ENCODE measurements around the gene TRAPPC3L. TPM values are rescaled to one million over a fixed set of nuclear protein-coding genes. Genes with fewer than 3 reads are reported as not detected.

The TRAPPC3L gene
- total and polyA plus RNA-seq, 2 of the 8 experiments (the other 6 are each of a cell fraction or from before 2014, with no cell fraction given): not detected

- 91% methylated on average over 1 of the region's 1 CpG; no CpG with 5 or more reads in 1 of the 2 experiments for WGBS, 2 experiments (ENCODE audit: extremely low coverage in 1 of 2, insufficient coverage in 1 of 2, insufficient read length in 1 of 2, insufficient replicate concordance in 2 of 2, low coverage in 1 of 2, low lambda C conversion rate in 2 of 2, missing lambda C conversion rate in 1 of 2)
- no peak overlapping the region for H4K91ac ChIP-seq (replicated peaks; ENCODE audit: insufficient read length, low read length)
- FAIRE-seq (no peak), DNase-seq (ENCODE audit: low read depth in 1 of 2, low spot score in 2 of 2) (no peak)
- H3K79me1 ChIP-seq (ENCODE audit: low read depth, low read length): no peaks in the 10 kb centered on the region; the same call in 1 of the 2 replicates
- no peak overlapping the region for H2BK120ac ChIP-seq (replicated peaks; ENCODE audit: low read depth, low read length)
- H3K4me3 ChIP-seq (ENCODE audit: extremely low read depth in 1 of 4, insufficient read depth in 2 of 4, low read depth in 3 of 4, low read length in 4 of 4): no peak overlapping the region
- H3K56ac ChIP-seq (replicated peaks; ENCODE audit: insufficient read length, low read depth, low read length): no peak overlapping the region
- H4K8ac ChIP-seq (ENCODE audit: extremely low read depth, insufficient read depth, low read length): no peak overlapping the region
- H3K36me3 ChIP-seq (ENCODE audit: control insufficient read depth in 2 of 4, insufficient read depth in 4 of 4, low read length in 3 of 4): peaks cover 0 to 8% (median 0%) of the 10 kb centered on the region in 4 experiments; a peak in 2 of 8 replicates
- ChIA-PET CTCF (ENCODE audit: partially characterized antibody) (interaction anchor here (0.8 kb wide), 1 partner anchor 46 kb away, joined by 3 read pairs; no protein-coding TSS in a partner anchor), POLR2A (ENCODE audit: partially characterized antibody) (no interaction called here)
- H3K4me2 ChIP-seq (ENCODE audit: insufficient read depth in 1 of 2, low read depth in 2 of 2, low read length in 2 of 2): no peak overlapping the region
- no peaks in the 10 kb centered on the region for H3K4me1 ChIP-seq (replicated peaks in 1 of 4; ENCODE audit: control insufficient read depth in 3 of 4, insufficient read depth in 4 of 4, low read length in 3 of 4)
- H4K20me1 ChIP-seq (replicated peaks in 1 of 2; ENCODE audit: control insufficient read depth in 1 of 2, insufficient read depth in 2 of 2, low read length in 2 of 2): peaks cover 0 to 1% of the 10 kb centered on the region in 2 experiments
- H3K23ac ChIP-seq (ENCODE audit: insufficient read length): no peak overlapping the region
- H2BK12ac ChIP-seq (ENCODE audit: low read depth, low read length): no peak overlapping the region
- no peak overlapping the region for H3K4ac ChIP-seq (replicated peaks; ENCODE audit: insufficient read length, low read depth, low read length)
- no peak overlapping the region for H3K18ac ChIP-seq (ENCODE audit: extremely low read depth, low read length)
- H3K9me3 ChIP-seq (ENCODE audit: insufficient read depth in 2 of 2, low read depth in 1 of 2, low read length in 1 of 2): no peaks in the 10 kb centered on the region
- TF ChIP-seq PHF8 (conservative IDR thresholded peaks at IDR 0.05; ENCODE audit: low read depth, low read length): no peak
- no peak for TF ChIP-seq HDAC2 (IDR thresholded peaks at IDR 0.05; ENCODE audit: borderline replicate concordance in 1 of 2, low read depth in 2 of 2, low read length in 2 of 2)
- TF ChIP-seq RAD21 (IDR thresholded peaks at IDR 0.05 in 1 of 2, conservative IDR thresholded peaks at IDR 0.05 in 1 of 2; ENCODE audit: low read depth in 2 of 2, low read length in 2 of 2): no peak
- TF ChIP-seq EZH2 (IDR thresholded peaks at IDR 0.05; ENCODE audit: low read depth, low read length, severe bottlenecking): no peak
- TF ChIP-seq CTBP2 (IDR thresholded peaks at IDR 0.05; ENCODE audit: borderline replicate concordance, insufficient read depth, insufficient read length, low read length): no peak
- no peak for TF ChIP-seq KDM5A (IDR thresholded peaks at IDR 0.05; ENCODE audit: low read length)
- TF ChIP-seq YY1 (IDR thresholded peaks at IDR 0.05; ENCODE audit: low read depth, low read length): no peak
- TF ChIP-seq JUN (IDR thresholded peaks at IDR 0.05; ENCODE audit: low read depth, low read length): no peak
- TF ChIP-seq MAFK (IDR thresholded peaks at IDR 0.05; ENCODE audit: low read depth, low read length): no peak
- no peak for TF ChIP-seq SUZ12 (IDR thresholded peaks at IDR 0.05; ENCODE audit: low read length)
- TF ChIP-seq FOSL1 (IDR thresholded peaks at IDR 0.05; ENCODE audit: insufficient read depth, low read depth, low read length): no peak
- no peak for TF ChIP-seq POLR2AphosphoS5 (IDR thresholded peaks at IDR 0.05; ENCODE audit: low read depth, low read length)
- no peak for TF ChIP-seq CREB1 (IDR thresholded peaks at IDR 0.05)
- no peak overlapping the region for H2BK20ac ChIP-seq (ENCODE audit: low read length)
- H3K27me3 ChIP-seq (replicated peaks in 1 of 4; ENCODE audit: control insufficient read depth in 3 of 4, extremely low read depth in 1 of 4, insufficient read depth in 3 of 4, low read length in 3 of 4): peaks cover 0 to 1% (median 0%) of the 10 kb centered on the region in 4 experiments; a peak in 1 of 7 replicates
- H4K5ac ChIP-seq (ENCODE audit: insufficient read length, low read depth, low read length): no peak overlapping the region
- no peak overlapping the region for H2AK5ac ChIP-seq (ENCODE audit: low read depth, low read length)
- no peak overlapping the region for H2BK15ac ChIP-seq (ENCODE audit: low read length)
- H2AFZ ChIP-seq (ENCODE audit: low read length): no peak overlapping the region
- peaks cover 0 to 24% of the 10 kb centered on the region in 2 experiments; a peak in 2 of 4 replicates for H3K79me2 ChIP-seq (ENCODE audit: control insufficient read depth in 1 of 2, insufficient read depth in 2 of 2, low read length in 2 of 2)
- H2BK5ac ChIP-seq (ENCODE audit: low read depth, low read length): no peak overlapping the region
- no peaks in the 10 kb centered on the region for H3K23me2 ChIP-seq (ENCODE audit: low read depth, low read length)
- H3K14ac ChIP-seq (ENCODE audit: insufficient read length): no peak overlapping the region
- H3K27ac ChIP-seq (ENCODE audit: low read depth, low read length): no peak overlapping the region
- no peak overlapping the region for H3K9ac ChIP-seq (replicated peaks in 1 of 4; ENCODE audit: extremely low read depth in 1 of 4, low read depth in 3 of 4, low read length in 3 of 4)
Measured at GRCh38 chr6:116579143-116579542, 33.7 kb upstream of the TRAPPC3L start.

Measured in H1 (cell line).